Stimulated activated CD4-positive, alpha-beta T cell treated with anti-CD3 and anti-CD28 coated beads, TNF-alpha, amount 100 ng/mL, for 48 hours (primary cell): Measurements from ENCODE around the gene OR6K6.

Experiments
- DNase-seq, 3 donors: peaks; one replicate each; pipeline ENCODE4 v3.0.0-alpha.2; 2020; ENCODE audit warnings: low read depth in 3 of 3

OR6K6 gene

GRCh38 chr1:158801396-158801795 is 46.9 kb downstream of the OR6K6 start:
- no peak for DNase-seq

GRCh38 chr1:158803678-158804077 is 49.2 kb downstream of the OR6K6 start:
- DNase-seq = no peak
